ENCODE results near the gene LY6G6C.

GRCh38 chr6:31725502-31726350, 4.2 kb upstream of the LY6G6C start:
- TF ChIP-seq EP300 (IDR thresholded peaks at IDR 0.05), result no peak
- no peak for TF ChIP-seq CTCF (IDR thresholded peaks at IDR 0.05)
- no peak for TF ChIP-seq POLR2A (IDR thresholded peaks at IDR 0.05)
